Breast epithelium (tissue), 3 donors: ENCODE data around the gene SPNS2.

Experiments
- CTCF ChIP-seq, 3 donors: fragments of 450-650 bp; IDR thresholded peaks; one replicate each; pipeline ENCODE4 v1.5.1; 2016 to 2017; ENCODE audit warnings: antibody characterized with exemption in 3 of 3, mild to moderate bottlenecking in 3 of 3, moderate library complexity in 3 of 3
- POLR2A ChIP-seq: fragments of 450-650 bp; IDR thresholded peaks from one replicate; pipeline ENCODE4 v1.6.1; 2016; ENCODE audit warnings: antibody characterized with exemption, mild to moderate bottlenecking, moderate library complexity
- POLR2AphosphoS5 ChIP-seq, 3 donors: sonication (generic); formaldehyde crosslinking; IDR thresholded peaks; one replicate each; pipeline ENCODE4 v1.6.1; 2017; ENCODE audit warnings: antibody characterized with exemption in 3 of 3

- TF ChIP-seq CTCF (IDR thresholded peaks at IDR 0.05) = no peak
- TF ChIP-seq POLR2AphosphoS5 (IDR thresholded peaks at IDR 0.05) = no peak
- no peak for TF ChIP-seq POLR2A
Observed at GRCh38 chr17:4586043-4586442, 87.4 kb downstream of the SPNS2 start.
